ENCODE data around the gene PRODH2.
A peak's percentile ranks its signal among the peaks of the same experiment; 100 is the strongest.

The PRODH2 gene

GRCh38 chr19:35757231-35757748 is 55.4 kb downstream of the PRODH2 start:
- DNase-seq: peak; percentile 22

GRCh38 chr19:35756377-35757230 is 56.0 kb downstream of the PRODH2 start, which contains the start of gene HSPB6:
Gene HSPB6, minus strand, starts transcription at chr19:35757029. Its CDS starts 21 bp downstream, at chr19:35757008.
- DNase-seq: no peak

GRCh38 chr19:35755550-35756376 is 56.9 kb downstream of the PRODH2 start:
- no peak for DNase-seq

- no peak for DNase-seq
These were observed 57.5 kb downstream of the PRODH2 start for GRCh38 chr19:35755131-35755549.

- no peak for DNase-seq
These were observed 58.1 kb downstream of the PRODH2 start for GRCh38 chr19:35754370-35755130.

- DNase-seq: no peak
These were observed 58.8 kb downstream of the PRODH2 start for GRCh38 chr19:35753634-35754369.

GRCh38 chr19:35752746-35753350 is 59.8 kb downstream of the PRODH2 start:
- DNase-seq: no peak

GRCh38 chr19:35751839-35752745 is 60.6 kb downstream of the PRODH2 start:
- DNase-seq: no peak

- no peak for DNase-seq
These were observed 62.5 kb downstream of the PRODH2 start for GRCh38 chr19:35750167-35750566.
